Endothelial cell of umbilical vein (primary cell): ENCODE measurements around the gene DPH6.

ENCODE experiments used
- GATA2 ChIP-seq: IDR thresholded peaks from 2 replicates; pipeline ENCODE4 v1.7.0; 2011; ENCODE audit warnings: low read depth, mild to moderate bottlenecking, moderate library complexity, mixed read lengths, low read length; ENCODE audit not compliant: insufficient read length, insufficient read depth
- POLR2A ChIP-seq: IDR thresholded peaks from 2 replicates; pipeline ENCODE4 v1.6.1; 2012; ENCODE audit warnings: low read depth, mild to moderate bottlenecking, control low read depth, low read length
- TF ChIP-seq, protein P1 (sequence below), 2 donors: IDR thresholded peaks; 1 replicate in 1 of 2; 2 replicates in 1 of 2; pipeline ENCODE4 v1.5.1; 2011; ENCODE audit warnings: low read length in 2 of 2, mild to moderate bottlenecking in 2 of 2, moderate library complexity in 2 of 2, control low read depth in 1 of 2, inconsistent platforms in 1 of 2, low read depth in 1 of 2; ENCODE audit not compliant: insufficient read depth in 1 of 2; ENCODE audit errors: extremely low read depth in 1 of 2

DNA sequence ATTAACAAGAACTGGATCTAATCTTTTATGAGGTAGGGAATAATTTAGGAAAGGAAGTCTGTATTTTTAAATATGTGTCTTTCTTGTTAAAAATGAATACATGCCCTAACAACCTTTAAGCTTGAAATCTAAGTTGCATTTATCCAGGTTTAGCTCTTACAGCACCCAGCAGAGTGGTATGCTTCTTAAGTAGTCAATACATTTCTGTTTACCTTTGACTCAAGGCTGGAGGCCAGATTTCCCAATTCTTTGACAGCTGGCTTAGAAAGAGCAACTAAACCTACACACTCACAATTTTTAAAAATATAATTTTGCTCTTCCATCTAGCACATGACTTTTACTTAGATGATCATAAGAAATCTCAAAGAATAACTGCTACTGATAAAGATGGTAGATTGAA lies 148.9 kb downstream of the DPH6 start:
- TF ChIP-seq POLR2A (no peak), GATA2 (no peak)
- TF ChIP-seq, protein P1, sequence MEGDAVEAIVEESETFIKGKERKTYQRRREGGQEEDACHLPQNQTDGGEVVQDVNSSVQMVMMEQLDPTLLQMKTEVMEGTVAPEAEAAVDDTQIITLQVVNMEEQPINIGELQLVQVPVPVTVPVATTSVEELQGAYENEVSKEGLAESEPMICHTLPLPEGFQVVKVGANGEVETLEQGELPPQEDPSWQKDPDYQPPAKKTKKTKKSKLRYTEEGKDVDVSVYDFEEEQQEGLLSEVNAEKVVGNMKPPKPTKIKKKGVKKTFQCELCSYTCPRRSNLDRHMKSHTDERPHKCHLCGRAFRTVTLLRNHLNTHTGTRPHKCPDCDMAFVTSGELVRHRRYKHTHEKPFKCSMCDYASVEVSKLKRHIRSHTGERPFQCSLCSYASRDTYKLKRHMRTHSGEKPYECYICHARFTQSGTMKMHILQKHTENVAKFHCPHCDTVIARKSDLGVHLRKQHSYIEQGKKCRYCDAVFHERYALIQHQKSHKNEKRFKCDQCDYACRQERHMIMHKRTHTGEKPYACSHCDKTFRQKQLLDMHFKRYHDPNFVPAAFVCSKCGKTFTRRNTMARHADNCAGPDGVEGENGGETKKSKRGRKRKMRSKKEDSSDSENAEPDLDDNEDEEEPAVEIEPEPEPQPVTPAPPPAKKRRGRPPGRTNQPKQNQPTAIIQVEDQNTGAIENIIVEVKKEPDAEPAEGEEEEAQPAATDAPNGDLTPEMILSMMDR (IDR thresholded peaks at IDR 0.05; ENCODE audit: extremely low read depth in 1 of 2, insufficient read depth in 1 of 2, low read depth in 1 of 2, low read length in 2 of 2) = no peak
